ENCODE measurements around the gene CCDC89. TPM values are rescaled to one million over a fixed set of nuclear protein-coding genes. Genes with fewer than 3 reads are reported as not detected.

Gene CCDC89
- 0.26 and 0.44 TPM in 2 replicates for total RNA-seq (2022)
- Bru-seq, nascent RNA: percentile 43 among the genes with signal in this experiment
- percentile 40 among the genes with signal in this experiment for BruChase-seq, experiment 1, labeled RNA remaining after a 6-hour chase
- BruChase-seq, experiment 2, labeled RNA remaining after a 2-hour chase: percentile 14 among the genes with signal in this experiment
- long read RNA-seq: 0 reads

DNA sequence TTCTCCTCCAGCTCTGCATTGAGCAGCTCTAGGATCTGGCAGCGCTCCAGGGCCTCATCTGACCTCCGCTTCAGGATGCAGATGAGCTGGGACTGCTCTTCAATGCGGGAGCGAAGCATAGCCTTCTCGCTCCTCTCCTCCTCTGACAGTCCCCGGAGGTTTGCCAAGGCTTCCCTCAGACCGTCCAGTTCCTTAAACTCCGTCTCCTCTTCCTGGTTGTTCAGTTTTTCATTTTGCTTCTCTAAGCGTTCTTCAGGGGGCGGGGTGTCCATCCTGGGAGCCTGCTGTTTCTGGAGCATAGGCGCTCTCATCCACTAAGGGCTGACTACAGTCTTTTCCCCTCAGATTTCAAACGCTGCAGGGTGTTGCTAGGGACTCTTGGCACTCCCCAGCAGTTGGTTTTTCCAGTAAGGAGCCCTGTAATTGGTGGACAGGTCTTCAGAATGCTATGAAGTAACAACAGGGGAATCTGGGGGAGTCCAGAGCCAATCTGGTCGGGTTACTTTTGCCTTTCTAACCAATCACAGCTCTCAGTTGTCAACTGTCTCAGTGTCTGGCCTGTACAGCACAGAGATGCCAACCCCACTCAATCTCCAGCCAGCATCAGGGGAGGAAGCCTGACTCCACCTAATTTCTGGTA, at the start of gene CCDC89:
CCDC89 (minus strand) TSS at position 376 of the 640 bp plus-strand sequence; CDS start at position 311, 65 bp downstream.
- intact Hi-C loops (cut with micrococcal nuclease; ENCODE audit: unreplicated experiment): no loop called here
- CTCF ChIA-PET: no interaction called here
- H3K9me3 Mint-ChIP-seq (ENCODE audit: low read depth, unreplicated experiment): no peaks in the 10 kb centered on the region
- no TSS peak for BruUV-seq (replicated peaks)
- no peaks in the 10 kb centered on the region for H3K36me3 Mint-ChIP-seq (ENCODE audit: insufficient read depth, unreplicated experiment)
- H3K4me3 Mint-ChIP-seq (ENCODE audit: low read depth, unreplicated experiment): no peak within 1 kb of the TSS
- TF ChIP-seq, protein P1, sequence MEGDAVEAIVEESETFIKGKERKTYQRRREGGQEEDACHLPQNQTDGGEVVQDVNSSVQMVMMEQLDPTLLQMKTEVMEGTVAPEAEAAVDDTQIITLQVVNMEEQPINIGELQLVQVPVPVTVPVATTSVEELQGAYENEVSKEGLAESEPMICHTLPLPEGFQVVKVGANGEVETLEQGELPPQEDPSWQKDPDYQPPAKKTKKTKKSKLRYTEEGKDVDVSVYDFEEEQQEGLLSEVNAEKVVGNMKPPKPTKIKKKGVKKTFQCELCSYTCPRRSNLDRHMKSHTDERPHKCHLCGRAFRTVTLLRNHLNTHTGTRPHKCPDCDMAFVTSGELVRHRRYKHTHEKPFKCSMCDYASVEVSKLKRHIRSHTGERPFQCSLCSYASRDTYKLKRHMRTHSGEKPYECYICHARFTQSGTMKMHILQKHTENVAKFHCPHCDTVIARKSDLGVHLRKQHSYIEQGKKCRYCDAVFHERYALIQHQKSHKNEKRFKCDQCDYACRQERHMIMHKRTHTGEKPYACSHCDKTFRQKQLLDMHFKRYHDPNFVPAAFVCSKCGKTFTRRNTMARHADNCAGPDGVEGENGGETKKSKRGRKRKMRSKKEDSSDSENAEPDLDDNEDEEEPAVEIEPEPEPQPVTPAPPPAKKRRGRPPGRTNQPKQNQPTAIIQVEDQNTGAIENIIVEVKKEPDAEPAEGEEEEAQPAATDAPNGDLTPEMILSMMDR (IDR thresholded peaks at IDR 0.05; ENCODE audit: unreplicated experiment): no peak
- peaks cover 7% of the 10 kb centered on the region for H3K4me1 Mint-ChIP-seq (ENCODE audit: low read depth, unreplicated experiment)
- DNase-seq: no peak
- no peak within 1 kb of the TSS for H3K27ac Mint-ChIP-seq (ENCODE audit: unreplicated experiment)
- H3K27me3 Mint-ChIP-seq (ENCODE audit: unreplicated experiment): no peaks in the 10 kb centered on the region

DNA sequence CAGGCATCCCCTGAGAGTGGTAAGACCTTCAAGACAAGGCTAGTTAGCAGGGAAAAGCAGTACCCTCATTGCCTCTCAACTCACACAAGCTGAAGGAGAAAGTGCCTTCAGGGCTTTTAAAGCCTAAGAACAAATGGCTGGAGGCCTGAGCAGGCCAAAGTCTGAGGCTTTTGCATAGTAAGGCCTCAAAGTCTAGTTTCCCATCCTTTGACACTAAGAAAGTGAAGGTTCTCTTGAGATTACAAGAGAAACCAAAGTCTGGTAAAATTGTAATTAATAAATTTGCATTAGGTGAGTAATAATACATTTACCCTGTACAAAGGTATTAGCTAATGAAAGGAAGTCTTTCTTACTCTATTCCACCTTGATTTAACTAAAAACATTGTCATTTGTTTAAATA, 47.0 kb upstream of the CCDC89 start:
- TF ChIP-seq, protein P1 (IDR thresholded peaks at IDR 0.05; ENCODE audit: unreplicated experiment): no peak
- H3K36me3 Mint-ChIP-seq (ENCODE audit: insufficient read depth, unreplicated experiment): no peaks in the 10 kb centered on the region
- H3K4me3 Mint-ChIP-seq (ENCODE audit: low read depth, unreplicated experiment): no peak overlapping the region
- H3K9me3 Mint-ChIP-seq (ENCODE audit: low read depth, unreplicated experiment): no peaks in the 10 kb centered on the region
- no TSS peak for BruUV-seq (replicated peaks)
- CTCF ChIA-PET: no interaction called here
- no peaks in the 10 kb centered on the region for H3K27me3 Mint-ChIP-seq (ENCODE audit: unreplicated experiment)
- intact Hi-C loops (cut with micrococcal nuclease; ENCODE audit: unreplicated experiment): no loop called here
- DNase-seq: no peak
- H3K4me1 Mint-ChIP-seq (ENCODE audit: low read depth, unreplicated experiment): no peaks in the 10 kb centered on the region
- H3K27ac Mint-ChIP-seq (ENCODE audit: unreplicated experiment): no peak overlapping the region

DNA sequence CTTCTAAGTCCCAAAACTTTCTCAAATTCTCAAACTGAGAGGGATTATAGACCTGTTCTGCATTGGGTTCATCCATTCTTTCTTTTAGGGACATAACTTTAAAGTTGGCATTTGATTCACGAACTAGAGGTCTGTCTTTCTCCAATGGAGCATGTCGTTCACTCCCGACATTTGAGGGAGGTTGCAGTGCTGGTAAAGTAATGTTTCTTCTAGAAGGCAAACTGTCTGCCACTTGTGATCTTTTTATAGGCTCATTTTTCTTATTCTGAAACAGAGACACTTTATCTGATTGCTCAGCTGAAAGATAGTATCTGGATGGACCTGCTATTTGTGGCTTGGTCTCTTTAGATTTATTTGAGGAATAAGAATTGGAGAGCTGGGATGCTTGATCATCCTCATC, 40.4 kb upstream of the CCDC89 start:
- intact Hi-C loops (cut with micrococcal nuclease; ENCODE audit: unreplicated experiment): no loop called here
- CTCF ChIA-PET: no interaction called here
- no peaks in the 10 kb centered on the region for H3K36me3 Mint-ChIP-seq (ENCODE audit: insufficient read depth, unreplicated experiment)

DNA sequence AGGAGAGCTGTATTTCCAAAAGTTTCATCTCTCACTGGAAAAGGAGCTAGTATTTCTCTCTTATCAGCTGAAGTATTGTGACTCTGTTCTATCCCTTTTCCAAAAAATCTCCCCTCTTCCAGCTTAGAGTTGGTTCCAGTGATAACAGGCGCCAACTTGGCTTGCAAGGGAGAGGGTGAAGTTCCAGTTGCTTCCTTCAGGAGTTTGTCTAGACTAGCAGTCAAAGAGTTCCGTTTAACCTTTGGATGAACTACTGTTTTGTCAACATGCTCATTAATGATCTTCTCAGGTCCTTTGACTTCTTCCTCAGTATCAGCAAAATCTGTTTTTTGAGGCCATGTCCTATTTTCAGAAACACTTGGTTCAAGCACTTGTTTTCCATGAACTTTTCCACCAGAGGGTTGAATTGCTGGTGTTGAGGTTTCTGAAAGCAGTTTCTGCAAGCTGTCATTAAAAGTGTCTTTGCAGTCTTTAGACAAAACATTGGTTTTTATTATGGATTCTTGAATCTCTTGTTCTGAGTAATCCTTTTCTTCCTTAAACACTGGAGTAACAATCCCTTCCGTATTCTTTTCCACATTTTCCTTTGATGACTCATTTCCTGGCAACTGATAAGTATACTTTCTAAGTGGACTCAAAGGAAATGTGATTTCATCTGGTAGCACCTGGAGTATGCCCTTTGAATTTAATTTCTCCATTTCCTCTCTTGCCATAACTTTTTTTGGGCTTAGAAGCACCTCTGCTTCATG, 39.7 kb upstream of the CCDC89 start:
- Mint-ChIP-seq H3K27ac (ENCODE audit: unreplicated experiment) (peak overlapping the region; percentile 69), H3K4me3 (ENCODE audit: low read depth, unreplicated experiment) (no peak overlapping the region), H3K36me3 (ENCODE audit: insufficient read depth, unreplicated experiment) (no peaks in the 10 kb centered on the region), H3K27me3 (ENCODE audit: unreplicated experiment) (no peaks in the 10 kb centered on the region), H3K9me3 (ENCODE audit: low read depth, unreplicated experiment) (peaks cover 4% of the 10 kb centered on the region), H3K4me1 (ENCODE audit: low read depth, unreplicated experiment) (peaks cover 22% of the 10 kb centered on the region)
- TF ChIP-seq, protein P1 (IDR thresholded peaks at IDR 0.05; ENCODE audit: unreplicated experiment): no peak
- CTCF ChIA-PET: no interaction called here
- intact Hi-C loops (cut with micrococcal nuclease; ENCODE audit: unreplicated experiment): no loop called here
- no TSS peak for BruUV-seq (replicated peaks)
- DNase-seq: no peak

More for the DNA sequence above, 40.4 kb upstream of the CCDC89 start:
- Mint-ChIP-seq H3K4me3 (ENCODE audit: low read depth, unreplicated experiment) (no peak overlapping the region), H3K27me3 (ENCODE audit: unreplicated experiment) (no peaks in the 10 kb centered on the region), H3K27ac (ENCODE audit: unreplicated experiment) (peak overlapping the region; percentile 69), H3K9me3 (ENCODE audit: low read depth, unreplicated experiment) (peaks cover 4% of the 10 kb centered on the region), H3K4me1 (ENCODE audit: low read depth, unreplicated experiment) (peaks cover 22% of the 10 kb centered on the region)
- TF ChIP-seq, protein P1 (IDR thresholded peaks at IDR 0.05; ENCODE audit: unreplicated experiment): no peak
- BruUV-seq (replicated peaks): no TSS peak
- DNase-seq: no peak

All from Calu3 (cell line).